ENCODE measurements around the gene CABLES1.

CABLES1 gene

DNA sequence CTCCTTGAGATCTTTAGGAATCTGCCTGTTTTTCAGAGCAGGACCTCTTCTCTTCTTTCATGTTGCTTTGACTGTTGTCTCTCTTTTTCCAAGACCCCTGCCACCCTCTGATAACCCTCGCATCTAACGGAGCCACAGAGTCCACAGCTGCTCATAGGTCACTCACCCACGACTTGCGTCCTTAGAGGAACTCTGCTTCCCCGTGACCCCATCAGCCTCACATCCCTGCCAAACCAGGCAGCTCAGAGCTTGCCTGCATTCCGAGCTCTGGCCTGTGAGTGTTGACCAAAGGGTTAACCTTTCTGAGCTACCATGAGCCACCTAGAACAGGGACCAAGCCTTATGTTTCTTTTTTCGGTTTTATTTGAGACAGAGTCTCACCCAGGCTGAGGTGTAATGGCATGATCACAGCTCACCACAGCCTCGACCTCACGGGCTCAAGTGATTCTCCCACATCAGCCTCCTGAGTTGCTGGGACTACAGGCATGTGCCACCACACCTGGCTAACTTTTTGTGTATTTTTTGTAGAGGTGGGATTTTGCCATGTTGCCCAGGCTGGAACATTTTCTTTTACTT, 36.4 kb downstream of the CABLES1 start:
- DNase-seq, result no peak

DNA sequence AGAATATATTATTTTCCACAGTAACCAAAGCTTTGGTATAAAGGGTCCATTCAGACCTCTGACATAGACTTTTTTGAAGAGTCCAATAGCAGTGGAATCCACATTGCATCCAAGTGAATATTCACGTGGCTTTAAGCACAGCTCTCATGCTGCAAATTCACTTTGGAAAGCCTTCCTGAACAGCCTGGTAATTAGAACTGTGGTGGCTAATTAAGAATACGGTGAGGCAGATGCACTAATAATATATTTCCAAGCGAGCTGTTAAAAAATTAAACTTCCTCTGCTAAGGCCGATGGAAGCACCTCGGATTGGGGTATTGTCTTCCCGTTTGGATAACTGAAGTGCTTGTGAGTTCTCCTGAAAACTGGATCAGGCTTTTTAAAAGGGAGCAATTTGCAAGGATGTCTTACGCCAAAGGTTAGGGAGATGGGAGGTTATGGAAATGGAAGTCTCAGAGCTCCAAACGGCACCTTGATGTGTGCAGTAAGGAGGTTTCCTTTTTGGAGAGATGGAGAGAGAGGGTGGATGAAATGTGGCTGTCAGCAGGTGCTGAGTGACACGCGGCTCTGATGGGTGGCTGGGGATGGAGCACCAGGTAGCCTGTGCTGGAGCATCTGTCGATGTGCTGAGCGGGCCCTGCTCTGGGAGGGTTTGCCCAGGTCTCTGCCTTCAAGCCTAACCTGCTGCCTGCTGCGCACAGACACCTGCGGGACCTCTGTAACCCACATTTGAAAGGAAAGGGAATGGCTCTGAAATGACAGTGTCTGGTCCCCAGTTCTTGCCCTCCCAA, 37.5 kb downstream of the CABLES1 start:
- no peak for DNase-seq

DNA sequence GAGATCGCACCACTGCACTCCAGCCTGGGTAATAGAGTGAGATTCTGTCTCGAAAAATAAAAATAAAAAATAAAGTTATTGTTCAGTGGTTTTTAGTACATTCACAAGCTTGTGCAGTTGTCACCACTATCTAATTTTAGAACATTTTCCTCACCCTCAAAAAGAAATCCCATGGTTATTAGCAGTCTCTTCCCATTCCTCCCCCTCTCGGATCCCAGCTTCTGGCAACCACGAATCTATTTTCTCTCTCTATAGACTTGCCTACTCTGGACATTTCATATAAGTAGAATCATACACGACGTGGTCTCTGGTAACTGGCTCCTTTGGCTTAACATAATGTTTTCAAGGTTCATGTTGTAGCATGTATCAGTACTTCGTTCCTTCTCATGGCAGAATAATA, 38.6 kb downstream of the CABLES1 start:
- DNase-seq, result no peak

DNA sequence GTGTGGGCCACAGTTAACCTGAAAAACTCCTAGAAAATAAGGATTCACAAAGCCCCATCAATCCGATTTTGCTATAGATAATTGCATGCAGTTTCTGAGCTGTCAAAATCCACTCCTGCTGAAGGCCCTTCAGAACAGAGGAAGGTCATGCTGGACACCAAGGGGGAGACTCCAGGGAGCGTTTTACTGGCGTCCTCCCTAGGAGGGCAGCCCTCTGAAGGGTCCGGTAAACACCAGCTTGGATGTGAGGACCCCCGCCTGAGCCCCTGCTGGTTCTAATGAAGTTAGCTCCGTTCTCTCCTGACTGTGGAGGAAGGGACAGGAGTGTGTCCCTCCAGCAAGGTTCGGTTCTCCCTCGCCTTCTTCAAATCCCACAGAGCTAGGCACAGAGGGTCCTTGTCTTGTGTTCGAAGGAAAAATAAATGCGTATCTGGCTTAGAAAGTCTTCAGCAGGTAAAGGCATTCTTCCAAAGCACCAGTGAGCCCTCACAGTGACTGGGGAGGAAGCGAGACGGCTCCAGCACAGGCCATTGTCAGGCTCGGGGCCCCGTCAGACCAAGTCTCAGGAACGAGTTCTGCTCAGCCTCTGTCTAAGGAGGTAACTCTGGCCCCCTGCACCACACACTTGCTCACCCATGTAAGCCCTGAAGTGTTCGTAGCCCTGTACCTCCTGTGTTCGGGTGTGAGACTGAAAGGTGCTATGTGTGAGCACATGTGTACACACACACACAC, 41.6 kb downstream of the CABLES1 start:
- DNase-seq, result no peak

DNA sequence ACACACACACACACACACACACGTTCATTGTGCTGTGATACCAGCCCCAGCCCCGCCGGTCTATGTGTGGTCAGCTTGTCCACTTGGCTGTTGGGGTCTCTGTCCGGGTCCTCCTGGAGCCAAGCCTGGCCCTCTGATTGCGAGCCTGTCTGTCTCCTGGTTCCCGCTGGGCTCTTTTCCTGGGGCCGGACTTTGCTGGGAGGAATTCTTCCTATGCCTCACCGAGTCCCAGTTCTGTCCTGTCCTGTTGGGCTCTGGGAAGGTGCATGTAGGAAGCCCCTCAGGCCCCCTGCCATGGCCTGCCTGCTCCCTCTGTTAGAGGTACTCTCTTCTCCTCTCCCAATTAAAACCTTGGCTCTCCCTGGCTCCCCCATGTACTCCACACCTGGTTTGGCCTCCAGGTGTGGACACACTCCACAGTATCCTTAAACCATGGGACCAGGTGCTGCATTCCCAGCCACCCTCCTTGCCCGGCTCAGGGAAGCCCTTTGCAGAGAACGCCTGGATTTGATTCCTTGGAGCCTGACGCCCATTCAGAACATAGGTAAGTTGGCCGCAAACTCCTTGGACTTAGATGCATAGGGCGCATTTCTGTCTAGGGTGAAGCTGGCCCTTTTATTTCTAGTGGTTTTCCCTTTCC, 42.3 kb downstream of the CABLES1 start:
- no peak for DNase-seq

DNA sequence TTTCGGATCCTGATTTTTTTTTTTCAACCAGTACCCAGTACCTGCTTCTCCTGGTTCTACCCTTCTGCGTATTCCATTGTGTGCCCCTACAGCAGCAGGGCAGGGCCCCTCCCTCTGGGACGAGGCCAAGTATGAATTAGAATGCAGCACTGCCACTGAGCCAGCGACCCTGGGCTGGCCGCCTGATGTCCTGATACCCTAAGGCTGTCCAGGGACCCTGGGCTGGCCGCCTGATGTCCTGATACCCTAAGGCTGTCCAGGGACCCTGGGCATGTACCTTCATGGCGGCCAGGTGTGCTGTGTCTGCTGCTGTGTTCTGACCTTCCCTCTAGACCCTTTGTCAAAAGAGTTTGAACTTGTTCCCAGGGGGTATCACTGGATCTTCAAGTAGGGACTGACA, 42.9 kb downstream of the CABLES1 start:
- no peak for DNase-seq

DNA sequence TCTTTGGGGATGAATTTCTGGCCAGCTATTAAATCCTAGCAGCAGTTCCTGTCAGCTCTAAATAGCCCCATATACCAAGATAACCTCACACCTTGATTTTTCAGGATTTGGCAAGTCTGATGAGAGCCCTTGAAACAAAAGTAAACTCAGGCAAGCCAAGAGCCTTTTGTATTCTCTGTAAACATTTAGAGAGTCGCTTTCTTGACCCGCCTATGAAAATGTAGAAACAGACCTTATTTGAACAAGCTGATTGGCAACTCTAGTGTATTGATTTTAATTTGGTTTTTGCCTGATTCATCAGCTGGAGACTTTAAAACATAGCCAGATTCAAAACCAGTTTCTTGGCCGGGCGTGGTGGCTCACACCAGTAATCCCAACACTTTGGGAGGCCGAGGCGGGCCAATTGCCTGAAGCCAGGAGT, 43.4 kb downstream of the CABLES1 start:
- no peak for DNase-seq

DNA sequence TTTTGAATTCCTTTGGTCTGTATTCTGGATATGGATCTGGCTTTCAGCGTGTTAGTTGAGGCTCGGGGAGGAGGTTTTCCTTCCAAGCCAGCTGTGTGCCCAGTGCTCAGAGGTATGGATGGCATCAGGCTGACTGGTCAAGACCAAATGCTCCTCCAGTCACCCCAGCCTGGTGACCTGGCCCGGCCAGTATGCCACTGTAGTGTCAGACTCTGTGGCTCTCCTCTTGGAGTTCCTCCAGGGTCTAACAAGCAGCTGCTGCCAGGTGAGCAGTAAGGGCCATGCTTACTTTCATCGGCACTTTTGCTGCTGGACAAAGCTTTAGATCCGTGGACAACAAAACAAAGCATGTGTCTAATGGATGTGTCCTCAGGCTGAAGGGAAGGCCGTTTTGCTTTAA, 44.1 kb downstream of the CABLES1 start:
- no peak for DNase-seq

DNA sequence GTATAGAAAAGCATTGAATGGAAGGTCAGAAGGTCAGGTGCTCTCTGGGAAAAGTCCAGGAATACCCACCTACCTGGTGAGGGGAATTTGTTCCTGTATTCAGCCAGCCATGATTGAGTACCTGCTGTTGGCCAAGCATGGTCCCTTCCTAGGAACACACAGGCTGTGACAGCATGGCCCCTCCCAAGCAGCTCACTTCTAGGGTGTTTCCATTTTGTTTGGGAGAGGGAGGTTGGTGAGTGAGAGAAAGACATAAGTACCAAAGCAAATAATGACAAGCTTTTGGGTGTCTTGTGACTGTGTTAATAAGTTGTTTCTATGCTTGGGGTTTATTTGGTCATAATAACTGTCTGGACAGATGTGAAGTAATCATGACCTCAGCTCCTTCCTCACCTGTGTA, 46.3 kb downstream of the CABLES1 start:
- no peak for DNase-seq

DNA sequence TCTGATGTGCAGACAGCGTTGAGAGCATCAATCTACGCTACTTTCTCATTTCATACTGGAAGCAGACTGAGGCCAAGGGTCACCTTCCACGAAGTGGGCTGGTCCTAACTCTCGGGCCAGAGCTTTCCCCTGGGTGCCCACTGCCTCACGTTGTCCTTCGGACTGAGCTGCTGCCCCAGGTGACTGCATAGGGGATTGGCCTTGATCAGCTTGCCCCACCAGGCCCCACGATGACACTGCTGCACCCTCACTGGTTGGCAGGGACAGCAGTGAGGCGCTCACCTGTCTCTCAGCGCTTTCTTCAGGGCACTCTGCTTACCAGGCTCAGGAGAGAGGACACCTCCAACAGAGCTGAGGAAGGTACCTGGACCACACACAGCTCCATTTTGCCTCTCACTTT, 47.3 kb downstream of the CABLES1 start:
- DNase-seq, result no peak

DNA sequence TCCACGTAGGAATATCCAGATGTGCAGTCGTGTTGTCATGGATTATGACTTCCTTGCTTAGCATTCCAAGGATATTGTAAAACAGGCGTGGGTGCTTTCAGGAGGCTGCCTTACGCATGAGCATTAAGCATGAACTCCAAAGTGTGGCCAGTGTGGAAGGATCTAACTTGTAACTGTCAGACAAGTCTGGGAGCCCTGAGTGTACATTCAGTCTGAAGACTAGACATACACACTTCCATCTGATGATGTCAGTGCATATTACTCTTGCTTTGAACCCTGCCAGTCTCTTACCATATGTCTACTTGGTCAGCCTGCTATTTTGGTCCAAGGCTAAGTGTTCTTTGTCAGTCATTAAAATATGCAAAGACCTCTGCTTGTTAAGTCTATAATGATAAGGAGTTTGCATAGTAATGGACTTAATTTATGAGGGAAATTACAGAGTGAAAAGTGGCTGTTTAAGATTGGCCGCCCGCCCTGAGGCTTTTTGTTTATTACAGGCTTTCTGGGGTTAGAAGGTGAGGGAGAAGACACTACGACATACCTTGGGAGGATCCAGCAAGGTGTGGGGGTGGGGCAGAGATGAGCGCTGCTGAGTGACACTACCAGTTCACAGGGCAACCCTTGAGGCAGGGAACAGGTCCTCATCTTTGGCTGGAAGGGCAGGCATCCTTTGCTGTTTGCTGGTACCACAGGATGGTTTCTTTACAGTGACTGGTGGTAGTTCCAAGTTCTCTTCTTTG, 48.3 kb downstream of the CABLES1 start:
- DNase-seq, result no peak

DNA sequence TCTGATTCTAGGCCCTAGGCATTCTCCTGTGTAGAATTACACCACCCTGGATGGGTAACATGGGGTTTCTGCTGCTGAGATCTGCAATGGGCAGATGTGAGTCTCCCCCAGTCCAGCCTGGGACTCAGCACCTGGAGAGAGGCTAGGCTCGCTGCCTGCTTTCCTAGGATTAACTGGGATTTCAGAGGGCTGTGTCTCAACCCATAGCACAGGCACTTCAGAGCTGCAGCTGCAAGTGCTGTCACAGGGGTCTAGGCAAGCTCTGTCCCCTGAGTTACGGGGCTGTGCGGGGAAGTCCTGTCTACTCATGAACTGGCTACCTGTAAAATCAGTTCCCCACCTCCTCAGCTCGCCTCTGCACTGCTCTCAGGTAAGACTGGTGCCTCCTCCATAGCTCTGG, 51.5 kb downstream of the CABLES1 start:
- DNase-seq, result no peak

DNA sequence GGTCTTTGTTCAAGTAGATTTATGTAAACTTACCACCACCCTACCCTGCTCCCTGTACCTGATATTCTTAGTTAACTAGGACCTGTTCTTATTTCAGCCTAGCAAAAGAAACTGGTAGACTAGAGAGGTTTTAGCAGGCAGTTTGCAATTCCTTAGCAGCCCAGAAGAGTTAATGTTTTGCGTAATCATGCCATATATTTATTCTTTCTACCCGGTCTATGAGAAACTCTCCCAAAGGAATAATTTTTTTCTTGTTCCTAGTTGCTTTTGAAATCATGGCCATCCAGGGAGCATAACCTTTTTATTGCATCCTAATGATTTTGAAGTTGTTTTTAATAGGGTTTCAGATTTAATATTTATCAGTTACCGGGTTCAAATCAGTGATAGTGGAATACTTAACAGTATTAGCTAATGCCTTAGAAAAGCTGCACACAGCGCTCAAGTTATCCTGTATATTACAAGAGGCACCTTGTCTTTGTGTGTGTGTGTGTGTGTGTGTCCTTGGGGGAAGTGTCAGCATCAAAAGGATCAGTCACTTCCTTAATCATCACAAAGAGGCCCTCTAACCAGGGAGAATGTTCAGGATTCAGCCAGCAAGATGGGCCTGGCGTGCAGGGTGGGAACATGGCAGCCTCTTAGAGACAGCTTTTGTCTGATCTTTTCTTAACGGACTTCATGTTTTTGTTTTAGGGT, 52.9 kb downstream of the CABLES1 start:
- no peak for DNase-seq

DNA sequence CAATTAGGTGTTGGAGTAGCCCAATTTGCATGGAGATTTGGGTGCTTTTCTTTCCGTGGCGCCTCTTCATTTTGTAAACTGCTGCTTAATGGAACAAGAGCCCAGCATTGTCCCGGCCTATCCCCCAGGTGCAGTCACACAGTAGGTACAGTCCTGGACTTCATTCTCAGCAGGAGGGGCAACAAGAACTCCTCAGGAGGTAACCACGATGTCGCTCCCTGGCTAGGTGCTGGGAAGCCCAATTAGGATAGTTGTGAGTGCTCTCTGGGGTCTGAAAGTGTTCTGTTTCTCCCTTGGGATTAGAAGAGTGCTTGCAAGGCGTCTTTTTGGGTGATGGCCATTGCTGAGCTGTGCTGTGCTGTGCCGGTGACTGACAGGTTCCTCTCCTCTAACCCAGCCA, 53.8 kb downstream of the CABLES1 start:
- no peak for DNase-seq

DNA sequence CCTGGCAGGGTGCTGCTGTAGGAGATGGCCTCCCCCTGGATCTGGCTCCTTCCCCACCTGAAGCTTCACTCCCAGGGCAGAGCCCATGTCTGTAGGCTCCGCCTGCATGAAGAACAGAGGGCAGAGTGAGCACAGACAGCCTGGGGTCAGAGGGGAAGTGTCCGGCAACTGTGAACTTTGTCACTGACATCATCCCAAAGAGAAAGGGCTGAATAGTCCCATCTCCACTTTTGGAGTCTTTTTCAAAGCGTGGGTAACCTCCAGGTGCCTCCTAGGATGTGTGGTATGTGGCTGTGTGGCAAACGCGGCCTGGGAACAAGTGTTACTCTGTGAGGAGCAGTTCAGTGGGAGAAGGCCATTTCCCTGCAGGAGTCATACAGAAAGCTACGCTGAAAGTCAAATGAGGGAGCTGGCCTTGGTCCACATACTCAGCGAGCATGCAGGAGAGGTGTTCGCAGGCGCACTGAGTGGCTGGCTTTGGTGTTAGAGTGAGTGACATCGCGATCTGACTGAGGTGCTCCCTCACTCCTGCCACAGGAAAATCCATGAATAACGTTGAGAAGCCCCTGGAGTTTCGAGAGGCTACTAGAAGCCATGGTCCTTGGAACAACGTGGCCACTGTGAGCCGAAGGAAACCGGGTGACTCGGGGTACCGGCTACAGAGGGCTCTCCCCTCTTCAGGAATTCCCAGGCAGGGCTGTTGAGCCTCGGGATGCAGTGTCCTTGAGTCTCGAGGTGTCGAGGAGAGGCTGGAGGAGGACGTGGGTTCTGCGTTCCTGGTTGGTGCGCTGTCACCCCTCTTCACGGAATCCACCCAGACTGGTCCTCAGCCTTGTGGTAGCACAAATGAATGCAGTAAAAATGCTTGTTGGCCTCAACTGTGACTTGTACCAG, 54.7 kb downstream of the CABLES1 start:
- DNase-seq, result no peak

DNA sequence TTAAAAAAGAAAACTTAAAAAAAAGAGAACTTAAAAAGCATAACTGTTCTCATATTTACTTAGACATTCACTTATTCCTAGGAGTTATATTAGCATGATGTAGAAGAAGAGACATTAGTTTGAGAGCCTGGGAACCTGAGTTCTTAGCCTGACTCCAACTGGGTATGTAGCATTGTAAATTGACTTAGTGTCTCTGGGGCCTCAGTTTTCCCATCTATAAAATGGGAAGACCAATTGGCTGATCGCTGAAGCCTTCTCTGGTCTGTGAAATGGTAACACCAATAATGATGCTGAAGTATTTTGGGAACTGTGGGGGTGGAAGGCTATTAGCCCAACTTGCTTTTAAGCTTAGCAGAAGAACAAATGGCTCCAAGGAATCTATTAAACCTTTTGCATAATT, 55.9 kb downstream of the CABLES1 start:
- DNase-seq, result no peak

DNA sequence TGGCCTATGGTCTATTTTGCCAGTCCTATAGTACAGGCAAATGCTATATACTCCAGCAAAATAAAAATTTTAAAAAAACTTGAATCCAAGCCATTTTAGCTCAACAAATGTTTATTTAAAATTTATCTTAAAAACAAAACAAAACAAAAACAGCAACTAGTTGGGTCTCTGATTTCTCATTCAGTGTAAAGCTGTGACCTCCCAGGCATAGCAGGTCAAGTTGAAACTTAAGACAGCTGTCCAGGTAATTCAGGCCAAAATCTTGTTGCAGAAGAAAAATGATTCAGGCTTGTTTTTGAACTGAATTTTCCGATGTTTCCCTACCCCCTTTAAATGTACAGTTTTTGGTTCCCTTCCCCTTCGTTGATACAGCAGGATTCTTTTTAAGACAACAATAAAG, 58.5 kb downstream of the CABLES1 start:
- DNase-seq, result no peak

DNA sequence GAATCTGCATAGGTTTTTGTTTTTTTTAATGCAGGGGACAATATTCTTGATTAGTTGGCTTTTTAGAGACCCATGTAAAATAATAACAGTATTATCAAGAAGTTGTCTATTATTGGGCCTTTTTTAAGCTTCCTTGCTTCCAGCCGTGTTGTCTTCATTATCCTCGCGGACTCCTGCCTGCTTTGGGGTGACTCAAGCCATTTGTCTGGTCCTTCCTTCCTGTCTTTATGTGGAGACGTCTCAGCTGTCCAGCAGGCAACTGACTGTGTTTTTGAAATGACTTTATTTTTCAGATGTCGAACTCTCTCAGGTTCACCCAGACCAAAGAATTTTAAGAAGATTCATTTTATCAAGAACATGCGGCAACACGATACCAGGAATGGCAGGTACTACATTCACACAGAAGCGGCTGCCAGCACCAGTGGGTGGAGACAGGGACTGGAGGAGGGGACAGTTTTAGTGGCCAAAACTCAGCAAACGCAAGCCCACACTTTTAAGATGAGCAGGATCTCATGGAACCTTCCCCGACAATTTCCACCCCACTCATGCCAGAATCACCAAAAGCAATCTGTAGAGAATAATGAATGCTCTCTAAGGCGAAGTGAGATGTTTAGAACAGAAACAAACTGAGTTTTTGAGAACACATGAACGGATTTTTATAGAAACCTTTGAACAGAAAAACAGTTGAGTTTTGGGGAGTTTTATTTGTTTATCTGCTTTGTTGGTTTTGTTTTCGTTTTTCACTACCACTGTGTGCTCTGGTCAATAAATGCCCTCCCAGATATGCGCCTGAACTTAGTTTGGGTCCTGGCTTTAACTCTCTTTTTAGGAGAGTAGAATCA, 59.1 kb downstream of the CABLES1 start:
- DNase-seq, result no peak

DNA sequence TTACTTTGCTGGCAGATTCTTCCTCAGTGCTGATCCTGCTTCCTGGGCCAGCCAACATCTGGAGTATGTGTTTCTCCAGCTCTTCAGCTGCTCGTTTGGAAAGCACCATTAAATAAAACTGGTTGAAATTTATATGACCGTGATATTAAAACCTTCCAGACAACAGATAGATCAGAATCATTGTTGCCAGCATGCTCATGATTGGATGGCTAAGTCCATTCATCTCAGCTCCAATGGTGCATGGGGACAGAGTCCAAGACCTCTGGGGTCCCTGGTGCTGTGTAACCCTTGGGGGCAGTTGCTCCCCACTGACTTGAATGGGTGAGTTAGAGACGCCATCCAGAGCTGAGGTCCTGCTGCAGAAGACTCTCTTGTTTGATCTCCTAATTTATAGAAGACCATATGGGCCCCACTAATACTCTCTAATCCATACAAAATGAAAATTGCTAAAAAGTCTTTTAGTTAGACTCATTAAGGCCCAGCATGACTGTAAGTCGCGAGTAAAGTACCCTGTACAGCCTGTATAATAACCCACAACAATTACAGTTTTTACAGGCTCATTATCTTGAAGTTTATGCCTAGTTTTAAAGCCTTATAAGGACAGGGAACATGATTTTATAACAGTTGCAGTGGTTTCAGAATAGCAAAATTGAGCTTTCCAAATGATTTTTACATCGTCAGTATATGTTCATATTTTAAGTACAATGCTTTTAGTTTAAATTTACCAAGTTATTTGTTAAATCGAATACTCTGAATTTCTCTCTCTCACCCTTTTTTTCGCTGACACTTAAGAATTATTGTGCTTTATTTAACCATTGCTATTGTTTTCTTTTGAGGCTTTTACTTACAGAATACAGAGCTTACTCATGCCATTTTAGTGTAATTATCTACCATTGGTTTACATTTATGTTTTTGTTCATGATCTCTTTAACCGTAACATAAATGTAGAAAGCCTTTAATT, 60.0 kb downstream of the CABLES1 start:
- no peak for DNase-seq
